ENCODE results near the gene ZNF541.

Gene ZNF541

GRCh38 chr19:47573071-47574026, at the start of gene ZNF541:
ZNF541 (minus strand) TSS chr19:47573148; CDS start chr19:47555856, 17,292 bp downstream.
- peak; percentile 71 to 72 for DNase-seq (ENCODE audit: low read depth in 2 of 2)

GRCh38 chr19:47619763-47620162, 46.8 kb upstream of the ZNF541 start:
- DNase-seq (ENCODE audit: low read depth in 2 of 2): no peak

- no peak for DNase-seq (ENCODE audit: low read depth in 2 of 2)
Observed at GRCh38 chr19:47618771-47619170, 45.8 kb upstream of the ZNF541 start.

GRCh38 chr19:47615714-47616113, 42.8 kb upstream of the ZNF541 start:
- DNase-seq (ENCODE audit: low read depth in 2 of 2): no peak

- DNase-seq (ENCODE audit: low read depth in 2 of 2): no peak
Observed at GRCh38 chr19:47615230-47615629, 42.3 kb upstream of the ZNF541 start.

- no peak for DNase-seq (ENCODE audit: low read depth in 2 of 2)
Observed at GRCh38 chr19:47614559-47614958, 41.6 kb upstream of the ZNF541 start.

GRCh38 chr19:47614021-47614295, 41.0 kb upstream of the ZNF541 start:
- no peak for DNase-seq (ENCODE audit: low read depth in 2 of 2)

- DNase-seq (ENCODE audit: low read depth in 2 of 2): no peak
Observed at GRCh38 chr19:47613165-47614020, 40.4 kb upstream of the ZNF541 start.

GRCh38 chr19:47610902-47611301, 38.0 kb upstream of the ZNF541 start:
- no peak for DNase-seq (ENCODE audit: low read depth in 2 of 2)

GRCh38 chr19:47609906-47610894, 37.3 kb upstream of the ZNF541 start:
- peak in 1 of 2 donors; percentile 26 for DNase-seq (ENCODE audit: low read depth in 2 of 2)

GRCh38 chr19:47608969-47609905, 36.3 kb upstream of the ZNF541 start, which contains the start of gene BICRA:
BICRA (plus strand) TSS chr19:47609134; CDS start chr19:47673575, 64,441 bp downstream.
- peak; percentile 58 to 62 for DNase-seq (ENCODE audit: low read depth in 2 of 2)

GRCh38 chr19:47608074-47608918, 35.3 kb upstream of the ZNF541 start:
- DNase-seq (ENCODE audit: low read depth in 2 of 2): peak; percentile 90 to 93

GRCh38 chr19:47607564-47608073, 34.7 kb upstream of the ZNF541 start:
- no peak for DNase-seq (ENCODE audit: low read depth in 2 of 2)

GRCh38 chr19:47603706-47604565, 31.0 kb upstream of the ZNF541 start:
- no peak for DNase-seq (ENCODE audit: low read depth in 2 of 2)

- no peak for DNase-seq (ENCODE audit: low read depth in 2 of 2)
Observed at GRCh38 chr19:47601180-47601904, 28.4 kb upstream of the ZNF541 start.

- DNase-seq (ENCODE audit: low read depth in 2 of 2): peak; percentile 97 to 99
Observed at GRCh38 chr19:47600246-47601179, 27.6 kb upstream of the ZNF541 start.

Measured in stimulated activated CD8-positive, alpha-beta memory T cell treated with anti-CD3 and anti-CD28 coated beads, Interleukin-7, amount 100 ng/mL, for 1 hour (primary cell).